Thyroid gland (tissue), 4 donors: ENCODE data around the gene ERG28.
"Not testable (repeated sequence)": the region's sequence is repeated elsewhere in the genome, so short reads cannot be mapped to it uniquely, and the experiment has no call there.

ENCODE experiments used
- CTCF ChIP-seq, 6 experiments: fragments of 200-600 bp in 3 of 6; fragments of 450-650 bp in 3 of 6; sonication (generic) in 3 of 6; IDR thresholded peaks; one replicate each; pipeline ENCODE4 v1.5.1; 2016 to 2019; ENCODE audit warnings: antibody characterized with exemption in 6 of 6, mild to moderate bottlenecking in 2 of 6, inconsistent platforms in 1 of 6, moderate library complexity in 1 of 6
- POLR2A ChIP-seq, 2 donors: fragments of 450-650 bp; IDR thresholded peaks; one replicate each; pipeline ENCODE4 v1.6.1; 2017; ENCODE audit warnings: antibody characterized with exemption in 2 of 2, mild to moderate bottlenecking in 2 of 2, moderate library complexity in 1 of 2

- TF ChIP-seq POLR2A, CTCF (IDR thresholded peaks at IDR 0.05): not testable (repeated sequence)
Observed at GRCh38 chr14:75601061-75601460, 59.6 kb downstream of the ERG28 start.
